Liver (tissue), 3 donors: ENCODE measurements around the gene MUC6.

ENCODE experiments used
- CTCF ChIP-seq: fragments of 150-350 bp; IDR thresholded peaks from 2 replicates; pipeline ENCODE4 v1.5.1; 2017; ENCODE audit warnings: improper control_type of control experiment, low read depth, low read length; ENCODE audit not compliant: missing input control
- MAX ChIP-seq: IDR thresholded peaks from 2 replicates; pipeline ENCODE4 v1.6.1; 2016; ENCODE audit warnings: antibody characterized with exemption
- RAD21 ChIP-seq, 2 donors: IDR thresholded peaks; 2 replicates each; pipeline ENCODE4 v1.6.1; 2016; ENCODE audit warnings: antibody characterized with exemption in 2 of 2, mild to moderate bottlenecking in 2 of 2
- YY1 ChIP-seq: IDR thresholded peaks from 2 replicates; pipeline ENCODE4 v1.6.1; 2016; ENCODE audit warnings: antibody characterized with exemption, mild to moderate bottlenecking
- donor health status: healthy.
- donor health status: healthy.

DNA sequence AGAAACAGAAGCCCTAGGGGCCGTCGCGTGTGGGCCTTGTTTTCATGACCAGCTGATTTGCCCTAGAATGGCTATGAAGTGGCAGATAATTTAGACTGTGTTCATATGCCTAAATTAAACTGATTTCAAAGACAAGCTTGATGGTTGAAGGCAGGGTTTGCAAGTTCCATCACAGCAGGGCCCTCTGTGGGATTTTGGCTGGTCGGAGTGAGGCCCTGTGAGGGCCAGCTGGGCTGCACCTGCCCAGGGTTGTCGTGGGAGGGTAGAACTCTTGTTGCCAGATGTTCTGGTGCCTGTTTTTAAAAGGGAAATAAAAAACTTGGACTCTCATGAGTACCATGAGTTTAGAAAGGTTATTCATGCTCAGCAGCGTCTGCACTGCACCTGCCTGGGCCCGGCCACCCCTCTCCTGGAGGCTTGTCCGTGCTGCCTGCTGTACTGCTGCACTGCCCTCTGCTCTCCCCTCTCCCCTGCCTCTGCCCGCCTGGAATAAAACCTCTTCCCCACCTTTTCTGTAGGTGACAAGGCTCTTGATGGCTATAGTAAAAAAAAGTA lies 66.8 kb downstream of the MUC6 start:
- TF ChIP-seq RAD21 (IDR thresholded peaks at IDR 0.05) (no peak), CTCF (no peak), MAX (no peak), YY1 (no peak)
